Measurements from ENCODE around the gene TBC1D22A.

GRCh38 chr22:47166446-47167016 is 404.1 kb downstream of the TBC1D22A start:
- TF ChIP-seq MAX (IDR thresholded peaks at IDR 0.05; ENCODE audit: insufficient read depth, insufficient read length) (no peak), CTCF (IDR thresholded peaks at IDR 0.05; ENCODE audit: extremely low read depth in 1 of 2, insufficient read depth in 1 of 2, low read depth in 1 of 2, low read length in 2 of 2) (no peak), POLR2A (IDR thresholded peaks at IDR 0.05; ENCODE audit: low read depth, low read length) (no peak), EZH2 (IDR thresholded peaks at IDR 0.05; ENCODE audit: borderline replicate concordance, low read depth, low read length, severe bottlenecking) (no peak), POLR2AphosphoS5 (IDR thresholded peaks at IDR 0.05; ENCODE audit: insufficient read depth, low read depth, low read length) (no peak), FOS (IDR thresholded peaks at IDR 0.05; ENCODE audit: borderline replicate concordance, insufficient read depth, low read length) (no peak), GATA2 (IDR thresholded peaks at IDR 0.05; ENCODE audit: insufficient read depth, insufficient read length, low read depth, low read length) (no peak), MYC (IDR thresholded peaks at IDR 0.05; ENCODE audit: low read depth, low read length) (no peak)
